Lung (tissue), 12 donors: ENCODE data around the gene DIP2C. TPM values are rescaled to one million over a fixed set of nuclear protein-coding genes. Genes with fewer than 3 reads are reported as not detected.

ENCODE experiments used
- ATAC-seq: fragments of 200-7000 bp; cut with Tn5 transposase; one replicate; pipeline ENCODE4 v1.9.1; 2020; ENCODE audit warnings: moderate number of reproducible peaks; ENCODE audit not compliant: insufficient read depth, low FRiP score
- DNase-seq, 3 donors: peaks; one replicate each; pipeline ENCODE4 v3.0.0-alpha.2; 2013 to 2017
- H3K27ac ChIP-seq, 2 donors: one replicate each; pipeline ENCODE4 v1.5.1; 2013; ENCODE audit warnings: mild to moderate bottlenecking in 2 of 2, moderate library complexity in 2 of 2, control low read depth in 1 of 2, inconsistent platforms in 1 of 2, low read depth in 1 of 2, low read length in 1 of 2
- H3K27me3 ChIP-seq, 3 donors: one replicate each; pipeline ENCODE4 v1.5.1; 2013; ENCODE audit warnings: low read length in 2 of 3; ENCODE audit not compliant: control insufficient read depth in 3 of 3, insufficient read depth in 3 of 3
- H3K36me3 ChIP-seq, 4 donors: one replicate each; pipeline ENCODE4 v1.5.1; 2013; ENCODE audit warnings: low read length in 4 of 4, mild to moderate bottlenecking in 1 of 4, moderate library complexity in 1 of 4; ENCODE audit not compliant: control insufficient read depth in 4 of 4, insufficient read depth in 4 of 4
- H3K4me1 ChIP-seq, 5 donors: one replicate each; pipeline ENCODE4 v1.5.1; 2013; ENCODE audit warnings: low read length in 5 of 5, mild to moderate bottlenecking in 2 of 5, moderate library complexity in 1 of 5; ENCODE audit not compliant: control insufficient read depth in 5 of 5, insufficient read depth in 5 of 5
- H3K4me3 ChIP-seq: one replicate; pipeline ENCODE4 v1.5.1; 2013; ENCODE audit warnings: mild to moderate bottlenecking, control low read depth, moderate library complexity
- H3K9ac ChIP-seq, 2 donors: one replicate each; pipeline ENCODE4 v1.5.1; 2013; ENCODE audit warnings: low read length in 2 of 2, control low read depth in 1 of 2; ENCODE audit not compliant: insufficient read depth in 1 of 2
- H3K9me3 ChIP-seq, 4 donors: one replicate each; pipeline ENCODE4 v1.5.1; 2013; ENCODE audit warnings: low read length in 3 of 4, mild to moderate bottlenecking in 1 of 4, moderate library complexity in 1 of 4; ENCODE audit not compliant: control insufficient read depth in 4 of 4, insufficient read depth in 3 of 4
- CTCF ChIP-seq: IDR thresholded peaks from 2 replicates; pipeline ENCODE4 v1.5.1; 2012; ENCODE audit warnings: mild to moderate bottlenecking; ENCODE audit errors: control extremely low read depth, extremely low read depth
- WGBS, 2 donors: extraction: QIAGEN DNeasy Blood & Tissue Kit; methylation state at CpG; one replicate each; pipeline ENCODE4 v1.1.7; 2013; 5-methylcytosine and 5-hydroxymethylcytosine counted together
- polyA plus RNA-seq, 2 donors: library from polyadenylated mRNA; stranded (reverse); fragments of 200-250 nt; gene quantifications; one replicate each; pipeline ENCODE4 v1.2.1, GENCODE V29; 2013
- total RNA-seq, 2 donors: library from RNA; depleted of rRNA in 1 of 2; stranded (reverse); fragments of >200 nt in 1 of 2; gene quantifications; one replicate each; pipeline ENCODE4 v1.2.1, GENCODE V29; 2014 to 2021
- donor health status: control.
- donor health status: control.
- donor health status: Bipolar disorder and iron deficiency.
- donor health status: healthy.
- donor health status: DM: yes; HTN: yes; CAD: no.

DIP2C gene
- total and polyA plus RNA-seq, 4 donors, result 3.6 to 20.0 (median 9.5) TPM

GRCh38 chr10:504121-504611, 185.3 kb downstream of the DIP2C start:
- Histone ChIP-seq H3K36me3 (peaks cover 0 to 8% (median under 1%) of the 10 kb centered on the region in 4 donors), H3K4me1 (peaks cover 0 to 25% (median 6%) of the 10 kb centered on the region in 5 donors), H3K4me3 (no peak overlapping the region), H3K27me3 (no peaks in the 10 kb centered on the region), H3K9ac (no peak overlapping the region), H3K9me3 (no peaks in the 10 kb centered on the region), H3K27ac (no peak overlapping the region)
- DNase-seq (no peak), ATAC-seq (no peak)
- 94 to 95% methylated on average over 17 of the region's 17 CpGs for WGBS, 2 donors
- TF ChIP-seq CTCF, result no peak

- no peak for DNase-seq
- Histone ChIP-seq H3K9ac (no peak overlapping the region), H3K4me1 (peaks cover 0 to 23% (median 6%) of the 10 kb centered on the region in 5 donors), H3K36me3 (peaks cover 0 to under 1% (median 0%) of the 10 kb centered on the region in 4 donors), H3K27me3 (no peaks in the 10 kb centered on the region), H3K4me3 (no peak overlapping the region), H3K9me3 (no peaks in the 10 kb centered on the region), H3K27ac (no peak overlapping the region)
- ATAC-seq, result no peak
- no peak for TF ChIP-seq CTCF
- 46 to 59% methylated on average over 8 of the region's 8 CpGs for WGBS, 2 donors
Observed at GRCh38 chr10:501596-501995, 187.9 kb downstream of the DIP2C start.

- Histone ChIP-seq H3K36me3 (no peaks in the 10 kb centered on the region), H3K4me3 (no peak overlapping the region), H3K4me1 (peaks cover 0 to 19% (median 6%) of the 10 kb centered on the region in 5 donors), H3K9ac (no peak overlapping the region), H3K9me3 (no peaks in the 10 kb centered on the region), H3K27me3 (no peaks in the 10 kb centered on the region), H3K27ac (no peak overlapping the region)
- TF ChIP-seq CTCF, result no peak
- DNase-seq, result peak in 2 of 3 donors; percentile 50 to 71
- WGBS, 2 donors, result 7 to 14% methylated on average over 2 of the region's 2 CpGs
- no peak for ATAC-seq
Observed at GRCh38 chr10:500876-501275, 188.6 kb downstream of the DIP2C start.

- Histone ChIP-seq H3K4me1 (peaks cover 0 to 19% (median 6%) of the 10 kb centered on the region in 5 donors), H3K4me3 (no peak overlapping the region), H3K9ac (no peak overlapping the region), H3K9me3 (no peaks in the 10 kb centered on the region), H3K27ac (no peak overlapping the region), H3K36me3 (no peaks in the 10 kb centered on the region), H3K27me3 (no peaks in the 10 kb centered on the region)
- 58 to 72% methylated on average over 4 of the region's 4 CpGs for WGBS, 2 donors
- ATAC-seq, result no peak
- TF ChIP-seq CTCF, result no peak
- no peak for DNase-seq
Observed at GRCh38 chr10:499991-500390, 189.5 kb downstream of the DIP2C start.
